GM18907 (cell line): ENCODE measurements around the gene LRRC2.
"Not testable (repeated sequence)": the region's sequence is repeated elsewhere in the genome, so short reads cannot be mapped to it uniquely, and the experiment has no call there.

ENCODE experiments used
- ATAC-seq: cut with Tn5 transposase; IDR thresholded peaks from one replicate; pipeline ENCODE4 v1.9.1; 2021; ENCODE audit warnings: mild to moderate bottlenecking, moderate library complexity; ENCODE audit not compliant: unreplicated experiment

Gene LRRC2, protein sequence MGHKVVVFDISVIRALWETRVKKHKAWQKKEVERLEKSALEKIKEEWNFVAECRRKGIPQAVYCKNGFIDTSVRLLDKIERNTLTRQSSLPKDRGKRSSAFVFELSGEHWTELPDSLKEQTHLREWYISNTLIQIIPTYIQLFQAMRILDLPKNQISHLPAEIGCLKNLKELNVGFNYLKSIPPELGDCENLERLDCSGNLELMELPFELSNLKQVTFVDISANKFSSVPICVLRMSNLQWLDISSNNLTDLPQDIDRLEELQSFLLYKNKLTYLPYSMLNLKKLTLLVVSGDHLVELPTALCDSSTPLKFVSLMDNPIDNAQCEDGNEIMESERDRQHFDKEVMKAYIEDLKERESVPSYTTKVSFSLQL

DNA sequence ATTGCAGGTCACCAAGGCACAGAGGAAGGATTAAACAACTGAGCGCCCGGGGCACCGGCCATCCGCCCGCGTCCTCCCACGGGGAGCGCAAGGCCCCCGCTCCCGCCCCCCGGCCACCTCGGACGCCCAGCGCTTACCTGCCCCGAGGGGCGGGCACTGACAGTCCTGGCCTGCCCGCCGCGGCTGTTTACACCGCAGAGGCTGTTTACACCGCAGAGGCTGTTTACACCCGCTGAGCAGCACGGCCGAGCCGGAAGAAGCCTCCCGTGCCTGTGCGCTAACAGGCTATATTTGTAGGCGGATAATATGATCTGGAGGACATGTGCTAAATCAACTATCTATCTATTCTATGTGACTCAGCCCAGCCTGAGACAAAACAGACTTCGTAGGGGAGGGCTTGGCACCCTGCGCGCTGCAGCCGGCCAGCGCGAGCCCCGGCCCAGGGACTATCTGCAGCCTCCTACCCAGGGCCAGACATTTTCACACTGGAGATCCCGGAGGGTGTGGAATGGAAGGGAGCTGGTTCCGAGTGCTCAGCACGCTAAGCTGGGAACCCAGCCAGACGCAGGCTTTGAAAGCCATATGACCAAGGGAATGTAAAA is at the start of gene LRRC2:
TSS of gene LRRC2 (minus strand) at position 263 of the 602 bp plus-strand sequence. CDS start 14,711 bp downstream, outside the sequence.
- no peak for ATAC-seq

DNA sequence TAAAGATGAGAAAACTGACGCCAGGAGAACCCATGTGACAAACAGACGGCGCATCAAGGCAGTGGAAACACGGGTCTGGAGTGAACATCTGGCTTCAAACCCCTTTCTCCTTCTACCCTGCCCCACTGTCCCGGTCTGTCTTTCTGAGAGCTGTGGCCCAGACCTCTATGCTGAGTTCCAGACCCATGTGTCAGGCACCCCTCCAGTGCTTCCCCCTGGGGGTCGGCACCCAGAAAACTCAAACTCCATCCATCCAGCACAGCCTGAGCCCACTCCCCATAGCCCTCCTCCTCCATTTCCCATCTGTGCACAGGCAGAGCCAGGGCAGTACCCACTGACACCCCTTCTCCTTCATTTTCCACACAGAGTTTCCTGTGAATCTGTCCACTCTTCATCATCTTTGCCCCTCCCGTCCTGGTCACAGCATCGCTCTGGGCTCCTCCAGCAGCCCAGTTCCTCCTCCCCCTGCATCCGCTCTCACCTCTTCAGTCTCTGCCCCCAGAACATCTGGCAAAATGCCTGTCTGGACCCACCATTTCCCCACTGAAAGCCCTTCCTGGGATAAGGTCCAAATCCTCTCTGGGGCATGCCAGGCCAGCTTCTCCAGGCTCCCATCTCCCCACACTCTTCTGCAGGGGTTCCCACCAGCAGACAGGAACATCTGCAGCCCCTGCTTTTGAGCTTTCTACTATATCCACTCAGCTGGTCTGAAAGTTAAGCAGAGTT is 49.1 kb upstream of the LRRC2 start:
- no peak for ATAC-seq

DNA sequence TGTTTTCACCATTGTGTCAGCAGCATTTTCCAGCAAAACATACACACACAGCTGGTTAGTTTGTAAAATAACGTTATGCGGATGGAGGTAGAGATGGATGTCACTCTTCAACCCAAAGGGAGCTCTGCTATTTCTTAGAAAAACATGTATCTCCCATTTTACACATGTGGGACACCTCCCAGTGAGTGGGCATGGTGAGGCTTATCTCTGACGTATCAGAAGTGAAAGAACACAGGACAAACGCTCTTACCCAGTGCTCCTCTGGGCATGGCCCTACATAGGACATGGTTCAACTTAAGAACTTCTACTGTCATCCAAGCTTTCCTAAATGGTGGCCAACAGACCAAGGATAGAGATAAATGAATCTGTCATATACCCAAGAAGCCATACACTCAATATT is 48.3 kb upstream of the LRRC2 start:
- no peak for ATAC-seq

DNA sequence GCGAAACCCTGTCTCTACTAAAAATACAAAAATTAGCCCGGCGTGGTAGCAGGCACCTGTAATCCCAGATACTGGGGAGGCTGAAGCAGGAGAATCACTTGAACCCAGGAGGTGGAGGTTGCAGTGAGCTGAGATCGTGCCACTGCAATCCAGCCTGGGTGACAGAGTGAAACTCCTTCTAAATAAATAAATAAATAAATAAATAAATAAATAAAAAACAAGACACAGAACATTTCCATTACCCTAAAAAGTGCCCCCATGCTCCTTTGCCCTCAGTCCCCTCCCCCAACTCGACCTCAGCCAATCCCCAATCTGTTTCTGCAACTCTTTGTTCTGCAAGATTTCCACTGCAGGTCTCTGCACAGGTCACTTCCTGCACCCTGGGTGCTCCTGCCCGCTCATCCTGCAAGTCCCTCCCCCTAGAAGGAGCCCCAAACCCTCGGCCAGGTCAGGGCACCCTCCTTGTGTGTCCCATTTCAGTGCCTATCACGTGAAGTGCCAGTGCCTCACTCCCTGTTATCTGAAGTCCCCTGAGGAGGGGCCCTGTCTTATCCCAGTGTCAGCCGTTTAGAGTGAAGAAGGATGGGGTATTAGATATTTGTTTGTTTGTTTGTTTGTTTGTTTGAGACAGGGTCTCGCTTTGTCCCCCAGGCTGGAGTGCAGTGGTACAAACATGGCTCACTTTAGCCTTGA is 47.4 kb upstream of the LRRC2 start:
- ATAC-seq = no peak

DNA sequence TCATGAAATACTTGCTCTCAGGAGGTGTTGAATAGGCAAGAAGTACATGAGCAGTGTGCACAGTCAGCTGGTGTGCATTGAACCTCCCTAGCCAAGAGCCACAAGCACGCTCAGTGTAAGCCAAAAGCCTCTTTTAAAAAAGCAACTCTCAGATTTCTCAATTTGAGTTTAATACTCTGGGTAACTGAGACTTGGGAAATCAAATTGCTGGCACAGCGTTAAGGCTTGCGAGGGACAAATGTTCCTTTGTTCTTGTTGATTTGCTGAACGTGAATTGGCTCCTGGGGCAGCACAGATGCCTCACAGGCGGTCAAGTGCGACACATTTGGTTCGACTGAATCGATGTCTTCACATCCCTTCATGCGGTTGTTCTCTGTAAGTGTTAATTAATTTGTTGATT is 46.2 kb upstream of the LRRC2 start, which contains the start of gene FAM240A:
TSS of gene FAM240A (plus strand) at position 202 of the 400 bp plus-strand sequence. CDS start at position 361, 159 bp downstream.
- no peak for ATAC-seq

DNA sequence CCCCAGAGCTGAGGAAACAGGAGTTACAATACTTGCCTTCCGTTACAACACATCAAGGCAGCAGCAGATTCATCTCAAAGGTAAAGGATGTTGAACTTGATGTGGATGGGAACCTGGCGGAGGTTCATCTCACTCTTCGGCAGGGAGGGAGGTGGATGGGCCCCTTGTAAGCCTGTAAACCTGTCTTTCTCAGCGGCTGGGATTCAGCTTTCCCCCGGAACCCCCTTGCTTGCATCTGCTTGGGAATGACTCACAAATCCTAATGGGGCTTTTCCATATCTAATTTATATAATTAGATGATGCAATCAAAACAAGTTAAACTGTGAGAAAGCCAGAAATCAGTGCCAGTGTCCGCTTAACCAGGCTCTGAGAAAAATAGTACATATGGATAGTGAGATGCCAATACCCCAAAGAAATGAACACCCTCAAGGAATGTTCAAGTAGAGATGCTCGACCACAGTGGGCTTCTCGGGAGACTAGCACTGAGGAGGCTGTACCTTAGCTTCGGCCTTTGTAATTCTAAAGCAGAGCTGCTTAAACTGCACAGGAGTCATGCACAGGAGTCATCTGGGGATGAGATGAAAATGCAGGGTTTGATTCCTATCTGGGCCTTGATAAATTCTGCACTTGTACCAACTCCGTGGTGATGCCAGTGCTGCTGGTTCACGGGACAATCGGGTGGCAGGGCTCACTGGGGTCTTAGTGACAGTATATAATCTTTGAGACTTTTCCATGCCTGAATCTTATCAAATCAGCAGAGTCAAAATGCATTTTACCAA is 44.0 kb upstream of the LRRC2 start:
- no peak for ATAC-seq

DNA sequence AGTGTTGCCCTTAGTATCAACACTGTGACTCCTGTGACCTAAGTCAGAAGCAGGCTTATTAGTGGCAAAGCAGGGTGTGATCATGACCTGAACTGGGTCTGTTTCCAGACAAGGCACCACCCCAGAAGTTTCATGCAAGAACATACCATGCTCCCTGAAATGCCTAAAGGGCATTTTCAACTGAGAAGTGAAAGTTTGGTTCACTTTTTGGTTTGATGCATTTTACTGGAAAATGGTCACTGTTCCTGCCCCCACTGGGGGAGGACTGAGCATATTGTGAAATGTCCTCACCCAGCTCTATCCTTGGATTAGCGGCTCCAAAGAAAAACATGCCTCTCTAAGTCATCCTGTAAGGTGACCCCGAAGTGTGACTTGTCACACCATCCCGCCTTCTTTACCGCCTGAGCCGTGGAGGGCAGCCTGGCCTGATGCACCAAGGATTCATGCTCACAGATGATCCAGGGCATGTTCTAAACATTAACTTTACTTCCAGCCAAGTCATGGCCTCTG is 43.2 kb upstream of the LRRC2 start:
- no peak for ATAC-seq

DNA sequence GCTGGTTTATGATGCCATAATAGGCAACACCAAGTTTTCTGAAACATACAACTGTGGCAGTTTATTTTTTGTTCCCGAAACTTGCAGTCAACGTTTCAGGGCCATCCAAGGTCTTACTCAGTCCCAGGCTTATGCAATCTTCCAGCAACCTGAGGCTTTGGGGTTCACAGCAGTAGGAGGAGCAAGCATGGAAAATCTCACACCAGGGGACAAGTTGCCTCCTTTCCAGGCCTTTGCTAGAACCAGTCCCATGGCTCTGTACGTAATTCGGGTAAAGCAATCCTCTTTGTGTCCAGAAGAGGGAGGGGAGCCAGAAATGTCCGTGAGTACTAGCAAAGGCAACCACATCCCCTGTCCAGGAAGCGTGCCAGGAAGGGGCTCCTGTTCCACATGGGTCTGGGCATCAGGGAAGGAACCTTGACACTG is 41.5 kb upstream of the LRRC2 start:
- ATAC-seq = no peak

DNA sequence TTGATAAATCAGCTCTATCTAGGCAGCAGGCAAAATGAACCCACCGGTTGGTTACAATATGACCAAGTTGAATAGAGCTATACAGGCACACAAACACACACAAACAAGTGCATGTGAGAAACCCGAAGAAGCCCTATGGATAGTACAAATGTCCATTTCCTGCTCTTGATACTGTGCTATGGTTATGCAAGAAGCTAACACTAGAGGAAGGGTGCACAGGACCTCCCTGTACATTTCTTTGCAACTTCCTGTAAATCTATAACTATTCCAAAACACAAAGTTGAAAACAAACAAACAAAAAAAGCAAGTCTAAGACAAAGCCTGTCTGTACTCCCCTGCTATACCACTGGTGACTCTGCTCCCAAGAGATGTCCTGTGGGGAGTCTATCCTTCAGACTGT is 38.0 kb upstream of the LRRC2 start:
- ATAC-seq = no peak

DNA sequence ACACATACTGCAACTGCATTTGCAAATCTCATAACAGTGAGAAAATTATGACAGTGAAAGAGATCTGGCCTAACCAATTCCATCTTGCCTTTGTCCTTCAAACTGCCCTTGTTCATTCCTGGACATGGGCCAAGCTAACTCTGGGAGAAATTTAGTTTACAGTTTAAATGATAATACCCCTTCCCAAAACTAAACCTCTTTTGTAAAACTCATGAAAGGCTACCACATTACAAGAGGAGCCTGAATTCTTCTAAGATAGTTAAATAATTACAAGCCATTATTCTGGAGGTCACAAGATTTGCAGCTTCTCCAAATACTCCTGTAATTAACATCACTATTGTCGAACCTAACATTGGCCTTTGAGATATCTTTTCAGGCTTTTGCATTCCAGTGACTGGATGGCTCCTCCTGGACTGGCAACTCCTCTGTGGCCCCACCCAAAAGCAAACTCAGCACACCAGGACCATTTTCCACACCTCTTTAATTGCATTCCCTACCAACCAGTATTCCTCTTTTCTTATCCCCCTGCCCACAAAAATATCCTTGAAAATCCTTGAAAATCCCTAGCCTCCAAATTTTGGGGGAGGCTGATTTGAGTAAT is 37.4 kb upstream of the LRRC2 start:
- no peak for ATAC-seq

DNA sequence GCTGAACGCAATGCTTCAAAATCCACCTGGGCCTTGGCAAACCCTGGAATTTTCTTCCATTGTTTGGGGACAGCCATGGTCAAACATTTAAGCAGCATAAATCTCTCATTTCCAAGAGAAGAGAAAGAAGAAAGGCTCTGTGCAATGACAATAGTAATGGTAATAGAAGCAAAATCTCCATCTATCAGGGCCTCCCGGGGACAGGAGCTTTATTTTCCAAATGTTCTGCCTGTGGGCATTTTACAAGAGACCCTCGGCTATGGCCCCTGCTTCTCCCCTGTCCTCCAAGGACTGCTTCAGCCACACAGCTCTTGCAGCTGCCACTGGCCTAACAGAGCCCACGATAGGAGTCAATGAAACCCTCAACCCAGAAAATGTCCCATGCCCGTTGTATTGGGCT is 33.5 kb upstream of the LRRC2 start:
- no peak for ATAC-seq

DNA sequence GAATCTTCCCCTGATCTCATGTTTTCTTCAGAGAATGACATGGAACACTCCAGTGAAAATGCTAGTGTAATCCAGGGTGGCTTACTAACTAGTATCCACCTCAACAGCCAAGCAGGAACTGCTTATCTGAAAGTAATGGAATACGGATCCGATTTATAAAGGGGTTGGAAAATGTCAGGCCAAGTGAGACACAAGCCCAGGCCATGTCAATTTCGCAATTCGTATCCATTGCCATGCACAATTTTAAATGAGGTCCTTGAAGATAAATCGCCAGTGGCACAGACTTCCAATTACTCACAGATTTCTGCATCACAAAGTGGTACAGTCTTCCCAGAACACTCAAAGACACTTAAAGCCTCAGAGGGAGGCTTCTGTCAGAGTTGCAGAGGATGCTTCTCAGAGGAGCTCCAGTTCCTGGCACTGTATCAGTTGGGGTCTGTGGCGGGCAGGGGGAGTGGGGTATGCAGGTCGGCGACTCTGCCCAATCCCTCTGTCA is 29.8 kb upstream of the LRRC2 start:
- no peak for ATAC-seq

DNA sequence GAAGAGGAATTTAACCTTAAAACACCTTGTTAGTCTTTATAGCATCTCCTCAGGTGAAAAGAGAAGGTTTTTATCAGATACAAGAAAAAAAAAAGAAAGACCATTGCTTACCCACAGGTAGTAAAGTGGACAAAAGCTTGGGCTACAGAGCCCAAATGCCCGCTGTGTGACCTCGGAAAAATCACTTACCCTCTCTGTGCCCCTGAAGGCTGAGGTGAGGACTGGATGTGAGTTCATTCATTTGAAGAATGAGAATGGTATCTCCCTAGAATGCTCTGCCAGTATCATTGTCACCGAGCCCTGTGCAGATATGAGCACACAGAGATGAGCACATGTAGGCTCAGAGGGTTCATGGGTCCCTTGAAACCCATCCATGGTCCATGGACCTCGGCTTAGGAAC is 28.6 kb upstream of the LRRC2 start:
- ATAC-seq = no peak

DNA sequence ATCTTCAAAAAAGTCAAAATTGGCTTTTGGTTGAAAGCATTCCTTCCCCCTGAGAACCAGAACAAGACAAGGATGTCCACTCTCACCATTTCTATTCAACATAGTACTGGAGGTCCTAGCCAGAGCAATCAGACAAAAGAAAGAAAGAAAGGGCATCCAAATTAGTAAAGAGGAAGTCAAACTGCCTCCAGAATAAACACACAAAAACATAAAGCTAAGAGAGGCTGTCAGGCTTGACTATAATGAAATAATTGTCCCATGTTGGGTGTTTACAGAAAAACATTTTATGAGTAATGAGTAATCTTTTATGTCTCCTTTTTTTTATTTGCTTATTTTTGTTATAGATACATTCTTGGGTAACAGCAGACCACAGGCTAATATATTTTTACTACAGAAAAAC is 27.9 kb upstream of the LRRC2 start:
- ATAC-seq = no peak

DNA sequence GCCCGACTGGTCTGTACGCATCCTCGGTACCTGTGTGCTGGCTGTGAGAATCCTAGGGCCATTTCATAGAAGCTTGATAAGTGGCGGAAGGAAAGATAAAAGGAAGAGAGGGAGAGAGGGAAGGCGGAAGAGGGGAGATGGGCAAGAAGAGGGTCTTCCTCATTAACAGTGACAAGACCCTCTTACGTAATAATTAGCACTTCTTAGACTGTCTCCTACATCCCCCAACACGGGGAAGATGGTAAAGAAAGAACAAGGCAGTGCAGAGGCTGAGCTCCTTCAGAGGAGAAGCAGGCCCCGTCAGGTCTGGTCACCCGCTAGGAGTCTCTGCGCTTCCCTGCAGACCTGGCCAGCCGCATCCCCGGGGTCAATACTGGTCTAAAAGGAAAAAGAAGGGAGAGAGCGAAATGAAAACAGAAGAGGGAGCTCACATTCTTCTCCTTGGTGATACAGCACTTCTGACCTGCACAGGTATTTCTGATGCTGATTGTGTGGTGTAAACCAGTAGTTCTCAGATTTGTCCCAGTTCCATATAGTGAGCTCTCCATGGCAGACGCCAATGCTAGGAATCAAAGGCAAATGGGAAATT is 27.3 kb upstream of the LRRC2 start:
- no peak for ATAC-seq

DNA sequence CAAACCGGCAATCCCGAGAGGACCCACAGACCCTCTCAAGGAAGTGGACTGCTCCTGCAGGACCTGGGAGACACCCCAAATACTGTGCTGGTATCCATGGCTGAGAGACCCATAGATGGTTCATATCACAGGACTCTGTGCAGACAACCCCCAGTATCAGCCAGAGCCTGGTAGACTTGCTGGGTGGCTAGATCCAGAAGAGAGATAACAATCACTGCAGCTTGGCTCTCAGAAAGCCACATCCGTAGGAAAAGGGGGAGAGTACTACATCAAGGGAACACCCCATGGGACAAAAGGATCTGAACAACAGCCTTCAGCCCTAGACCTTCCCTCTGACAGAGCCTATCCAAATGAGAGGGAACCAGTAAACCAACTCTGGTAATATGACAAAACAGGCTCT is 21.2 kb upstream of the LRRC2 start:
- not testable (repeated sequence) for ATAC-seq

DNA sequence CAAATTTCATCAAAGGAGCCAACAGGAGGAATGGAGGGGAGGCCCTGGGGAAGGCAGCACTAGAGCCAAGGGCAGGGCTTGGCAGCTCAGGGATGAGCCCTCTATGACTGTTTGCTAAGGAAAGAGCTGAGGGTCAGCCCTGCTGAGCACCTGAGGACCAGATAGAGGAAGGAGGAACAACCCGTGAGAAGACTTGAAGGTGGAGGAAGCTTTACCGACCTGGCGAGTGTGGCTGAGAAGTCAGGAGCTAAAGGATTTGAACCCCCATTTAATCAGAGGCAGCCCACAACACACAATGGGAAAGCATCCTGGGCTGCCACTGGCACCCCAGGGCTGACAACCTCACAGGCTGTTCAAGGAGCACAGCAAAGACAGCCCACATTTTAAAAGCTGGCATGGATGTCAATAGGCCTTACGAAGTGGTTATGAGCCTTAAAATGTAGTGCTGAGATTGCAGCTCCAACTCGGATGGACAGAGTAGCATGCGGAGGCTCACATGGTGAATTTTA is 20.7 kb upstream of the LRRC2 start:
- ATAC-seq = no peak

DNA sequence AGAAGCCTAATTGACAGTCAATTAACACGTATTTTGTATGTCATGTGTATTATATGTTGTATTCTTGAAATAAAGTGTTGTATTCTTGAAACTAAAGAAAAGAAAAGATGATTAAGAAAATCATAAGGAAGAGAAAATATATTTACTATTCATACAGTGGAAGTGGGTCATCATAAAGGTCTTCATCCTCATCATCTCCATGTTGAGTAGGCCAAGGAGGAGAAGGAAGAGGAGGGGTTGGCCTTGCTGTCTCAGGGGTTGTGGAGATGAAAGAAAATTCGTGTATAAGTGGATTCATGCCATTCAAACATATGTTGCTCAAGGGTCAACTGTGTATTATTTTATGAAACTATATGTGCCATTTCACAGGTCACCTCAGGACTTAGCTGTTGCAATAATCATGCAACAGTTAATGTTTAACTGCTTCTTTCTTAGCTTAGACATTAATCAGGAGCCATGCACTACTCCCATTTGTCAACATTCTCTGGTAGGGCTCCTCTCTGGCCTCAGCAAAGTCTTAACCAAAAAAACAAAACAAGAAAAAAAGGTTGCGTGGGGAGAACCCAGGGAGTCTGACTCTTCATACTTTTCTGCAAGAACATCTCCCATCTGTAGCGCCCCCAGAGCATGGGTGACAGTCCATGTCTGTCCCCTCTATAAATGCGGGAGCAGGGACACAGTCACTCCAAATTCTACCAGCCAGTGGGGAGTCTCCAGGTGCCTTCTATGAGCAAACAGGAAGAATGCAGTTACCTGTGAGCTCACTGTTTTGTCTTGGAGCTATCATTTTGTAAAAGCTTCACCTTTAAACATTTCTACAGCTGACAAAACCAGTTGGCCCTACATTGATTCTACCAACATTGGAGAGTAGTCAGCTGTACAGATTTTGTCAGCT is 19.9 kb upstream of the LRRC2 start:
- no peak for ATAC-seq
